Stimulated activated naive CD8-positive, alpha-beta T cell treated with anti-CD3 and anti-CD28 coated beads, Interleukin-15, amount 100 ng/mL, for 72 hours (primary cell): ENCODE measurements around the gene MACROD2.

ENCODE experiments used
- ATAC-seq: fragments of 150-1000 bp; cut with Tn5 transposase; 2 replicates; pipeline ENCODE4 v1.10.0; 2021; ENCODE audit warnings: mild to moderate bottlenecking, moderate library complexity
- DNase-seq, 2 donors: peaks; one replicate each; pipeline ENCODE4 v3.0.0; 2021 to 2022
- H3K27ac Mint-ChIP-seq, 2 donors: one replicate each; pipeline ENCODE4 v1.8.0; 2022; ENCODE audit warnings: mild to moderate bottlenecking in 2 of 2, mixed read lengths in 2 of 2, moderate library complexity in 2 of 2
- H3K27me3 Mint-ChIP-seq: one replicate; pipeline ENCODE4 v1.8.0; 2022; ENCODE audit warnings: mixed read lengths
- H3K4me1 Mint-ChIP-seq: one replicate; pipeline ENCODE4 v1.8.0; 2022; ENCODE audit warnings: mild to moderate bottlenecking, mixed read lengths
- H3K4me3 Mint-ChIP-seq, 2 donors: one replicate each; pipeline ENCODE4 v1.8.0; 2022; ENCODE audit warnings: mild to moderate bottlenecking in 2 of 2, mixed read lengths in 2 of 2, moderate library complexity in 1 of 2
- H3K9me3 Mint-ChIP-seq, 2 donors: one replicate each; pipeline ENCODE4 v1.8.0; 2022; ENCODE audit warnings: mixed read lengths in 2 of 2

MACROD2 gene

GRCh38 chr20:15814360-15814759, 1819.0 kb downstream of the MACROD2 start:
- DNase-seq (no peak), ATAC-seq (no peak)
- no peaks in the 10 kb centered on the region for H3K27me3 Mint-ChIP-seq
- no peaks in the 10 kb centered on the region for H3K4me1 Mint-ChIP-seq
- H3K4me3 Mint-ChIP-seq: no peak overlapping the region
- H3K27ac Mint-ChIP-seq: no peak overlapping the region
- H3K9me3 Mint-ChIP-seq: peaks cover 0 to 4% of the 10 kb centered on the region in 2 donors

GRCh38 chr20:15814911-15815310, 1819.6 kb downstream of the MACROD2 start:
- Mint-ChIP-seq H3K4me3 (no peak overlapping the region), H3K9me3 (peaks cover 0 to 4% of the 10 kb centered on the region in 2 donors), H3K27me3 (no peaks in the 10 kb centered on the region), H3K4me1 (no peaks in the 10 kb centered on the region), H3K27ac (no peak overlapping the region)
- ATAC-seq (no peak), DNase-seq (no peak)

GRCh38 chr20:15817351-15817750, 1822.0 kb downstream of the MACROD2 start:
- Mint-ChIP-seq H3K4me1 (no peaks in the 10 kb centered on the region), H3K9me3 (peaks cover 0 to 4% of the 10 kb centered on the region in 2 donors), H3K27ac (no peak overlapping the region), H3K4me3 (no peak overlapping the region), H3K27me3 (no peaks in the 10 kb centered on the region)
- DNase-seq: no peak
- no peak for ATAC-seq

GRCh38 chr20:15818651-15819071, 1823.3 kb downstream of the MACROD2 start:
- Mint-ChIP-seq H3K27ac (no peak overlapping the region), H3K9me3 (peaks cover 0 to 4% of the 10 kb centered on the region in 2 donors), H3K27me3 (no peaks in the 10 kb centered on the region), H3K4me1 (no peaks in the 10 kb centered on the region), H3K4me3 (no peak overlapping the region)
- ATAC-seq: no peak
- DNase-seq: no peak

GRCh38 chr20:15823718-15824117, 1828.4 kb downstream of the MACROD2 start:
- no peak overlapping the region for H3K4me3 Mint-ChIP-seq
- ATAC-seq (no peak), DNase-seq (no peak)
- no peaks in the 10 kb centered on the region for H3K27me3 Mint-ChIP-seq
- H3K27ac Mint-ChIP-seq: no peak overlapping the region
- H3K4me1 Mint-ChIP-seq: no peaks in the 10 kb centered on the region
- H3K9me3 Mint-ChIP-seq: peaks cover 0 to 7% of the 10 kb centered on the region in 2 donors

GRCh38 chr20:15827628-15828027, 1832.3 kb downstream of the MACROD2 start:
- Mint-ChIP-seq H3K27me3 (no peaks in the 10 kb centered on the region), H3K4me3 (no peak overlapping the region), H3K4me1 (no peaks in the 10 kb centered on the region), H3K9me3 (peaks cover 0 to 13% of the 10 kb centered on the region in 2 donors), H3K27ac (no peak overlapping the region)
- DNase-seq: no peak
- no peak for ATAC-seq

- Mint-ChIP-seq H3K4me3 (no peak overlapping the region), H3K4me1 (no peaks in the 10 kb centered on the region), H3K9me3 (peaks cover 0 to 6% of the 10 kb centered on the region in 2 donors), H3K27ac (peak overlapping the region in 1 of 2 donors; percentile 74), H3K27me3 (no peaks in the 10 kb centered on the region)
- DNase-seq: no peak
- ATAC-seq: no peak
Observed at GRCh38 chr20:15831201-15831600, 1835.9 kb downstream of the MACROD2 start.

GRCh38 chr20:15832512-15832911, 1837.2 kb downstream of the MACROD2 start:
- Mint-ChIP-seq H3K4me1 (no peaks in the 10 kb centered on the region), H3K27me3 (no peaks in the 10 kb centered on the region)

GRCh38 chr20:15834857-15835256, 1839.5 kb downstream of the MACROD2 start:
- Mint-ChIP-seq H3K27ac (no peak overlapping the region), H3K9me3 (peaks cover 0 to 6% of the 10 kb centered on the region in 2 donors), H3K4me1 (no peaks in the 10 kb centered on the region), H3K4me3 (no peak overlapping the region), H3K27me3 (no peaks in the 10 kb centered on the region)
- ATAC-seq (no peak), DNase-seq (no peak)

More at GRCh38 chr20:15832512-15832911, 1837.2 kb downstream of the MACROD2 start:
- Mint-ChIP-seq H3K9me3 (peaks cover 0 to 6% of the 10 kb centered on the region in 2 donors), H3K27ac (no peak overlapping the region), H3K4me3 (no peak overlapping the region)
- no peak for ATAC-seq
- no peak for DNase-seq

- no peak overlapping the region for H3K4me3 Mint-ChIP-seq
- no peak for ATAC-seq
Observed at GRCh38 chr20:15835811-15836210, 1840.5 kb downstream of the MACROD2 start.

GRCh38 chr20:15836634-15837033, 1841.3 kb downstream of the MACROD2 start:
- Mint-ChIP-seq H3K27me3 (no peaks in the 10 kb centered on the region), H3K27ac (no peak overlapping the region), H3K4me3 (no peak overlapping the region), H3K4me1 (no peaks in the 10 kb centered on the region), H3K9me3 (peaks cover 6 to 9% of the 10 kb centered on the region in 2 donors)
- ATAC-seq (no peak), DNase-seq (no peak)

More at GRCh38 chr20:15835811-15836210, 1840.5 kb downstream of the MACROD2 start:
- no peak for DNase-seq
- Mint-ChIP-seq H3K4me1 (no peaks in the 10 kb centered on the region), H3K27ac (no peak overlapping the region), H3K27me3 (no peaks in the 10 kb centered on the region), H3K9me3 (peaks cover 0 to 6% of the 10 kb centered on the region in 2 donors)

GRCh38 chr20:15837563-15837962, 1842.2 kb downstream of the MACROD2 start:
- no peak for ATAC-seq
- no peak for DNase-seq
- Mint-ChIP-seq H3K4me3 (no peak overlapping the region), H3K27me3 (no peaks in the 10 kb centered on the region), H3K9me3 (peaks cover 8% of the 10 kb centered on the region in 2 donors), H3K4me1 (no peaks in the 10 kb centered on the region), H3K27ac (no peak overlapping the region)

- Mint-ChIP-seq H3K27me3 (no peaks in the 10 kb centered on the region), H3K4me1 (no peaks in the 10 kb centered on the region), H3K9me3 (peaks cover 8% of the 10 kb centered on the region in 2 donors), H3K27ac (no peak overlapping the region), H3K4me3 (no peak overlapping the region)
- ATAC-seq (no peak), DNase-seq (no peak)
Observed at GRCh38 chr20:15838466-15838865, 1843.2 kb downstream of the MACROD2 start.

GRCh38 chr20:15840636-15841301, 1845.5 kb downstream of the MACROD2 start:
- ATAC-seq (no peak), DNase-seq (no peak)
- Mint-ChIP-seq H3K4me3 (no peak overlapping the region), H3K27me3 (no peaks in the 10 kb centered on the region), H3K27ac (no peak overlapping the region), H3K4me1 (no peaks in the 10 kb centered on the region), H3K9me3 (peaks cover 8% of the 10 kb centered on the region in 2 donors)

- Mint-ChIP-seq H3K9me3 (peaks cover 8% of the 10 kb centered on the region in 2 donors), H3K4me1 (no peaks in the 10 kb centered on the region), H3K4me3 (no peak overlapping the region)
Observed at GRCh38 chr20:15842872-15843271, 1847.6 kb downstream of the MACROD2 start.

GRCh38 chr20:15843777-15844176, 1848.5 kb downstream of the MACROD2 start:
- Mint-ChIP-seq H3K27ac (no peak overlapping the region), H3K4me1 (no peaks in the 10 kb centered on the region), H3K9me3 (peaks cover 8% of the 10 kb centered on the region in 2 donors), H3K4me3 (no peak overlapping the region), H3K27me3 (no peaks in the 10 kb centered on the region)
- no peak for ATAC-seq
- no peak for DNase-seq

More at GRCh38 chr20:15842872-15843271, 1847.6 kb downstream of the MACROD2 start:
- no peaks in the 10 kb centered on the region for H3K27me3 Mint-ChIP-seq
- ATAC-seq (no peak), DNase-seq (no peak)
- no peak overlapping the region for H3K27ac Mint-ChIP-seq
